ENCODE results near the gene SELENOS.
"Not testable (repeated sequence)": the region's sequence is repeated elsewhere in the genome, so short reads cannot be mapped to it uniquely, and the experiment has no call there.

Gene SELENOS

DNA sequence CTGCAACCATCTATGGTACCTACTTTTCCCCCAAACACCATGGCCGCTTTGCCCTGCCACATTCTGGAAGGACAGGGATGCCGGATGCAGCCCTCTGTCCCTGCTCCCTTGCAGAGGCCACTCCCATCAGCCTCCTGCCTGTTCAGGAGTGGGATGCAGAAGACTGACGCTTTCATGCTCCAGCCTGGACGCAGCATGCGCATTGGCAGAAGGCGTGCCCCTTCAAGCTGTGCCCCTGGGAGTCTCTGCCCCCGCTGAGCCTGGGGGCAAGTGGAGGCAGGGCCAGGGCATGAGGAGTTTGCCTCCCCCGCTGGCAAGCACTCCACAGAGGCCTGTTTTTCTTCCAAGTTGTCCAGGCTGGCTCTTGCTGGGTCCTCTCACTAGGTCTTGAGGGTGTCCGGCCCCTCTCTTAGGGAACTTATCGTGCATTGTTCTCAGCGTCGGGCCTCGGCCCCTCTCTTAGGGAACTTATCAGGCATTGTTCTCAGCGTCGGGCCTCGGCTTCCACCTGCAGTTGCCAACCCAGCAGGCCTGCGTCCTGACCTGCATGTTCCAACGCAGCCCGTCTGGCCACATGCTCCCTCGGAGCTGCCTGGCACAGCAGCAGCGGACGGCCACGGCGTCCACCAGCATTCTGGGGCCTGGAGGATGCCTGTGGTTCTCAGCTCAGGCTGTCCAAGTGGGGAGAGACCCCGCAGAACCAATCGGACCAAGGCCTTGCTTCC is 32.3 kb upstream of the SELENOS start:
- DNase-seq = no peak

DNA sequence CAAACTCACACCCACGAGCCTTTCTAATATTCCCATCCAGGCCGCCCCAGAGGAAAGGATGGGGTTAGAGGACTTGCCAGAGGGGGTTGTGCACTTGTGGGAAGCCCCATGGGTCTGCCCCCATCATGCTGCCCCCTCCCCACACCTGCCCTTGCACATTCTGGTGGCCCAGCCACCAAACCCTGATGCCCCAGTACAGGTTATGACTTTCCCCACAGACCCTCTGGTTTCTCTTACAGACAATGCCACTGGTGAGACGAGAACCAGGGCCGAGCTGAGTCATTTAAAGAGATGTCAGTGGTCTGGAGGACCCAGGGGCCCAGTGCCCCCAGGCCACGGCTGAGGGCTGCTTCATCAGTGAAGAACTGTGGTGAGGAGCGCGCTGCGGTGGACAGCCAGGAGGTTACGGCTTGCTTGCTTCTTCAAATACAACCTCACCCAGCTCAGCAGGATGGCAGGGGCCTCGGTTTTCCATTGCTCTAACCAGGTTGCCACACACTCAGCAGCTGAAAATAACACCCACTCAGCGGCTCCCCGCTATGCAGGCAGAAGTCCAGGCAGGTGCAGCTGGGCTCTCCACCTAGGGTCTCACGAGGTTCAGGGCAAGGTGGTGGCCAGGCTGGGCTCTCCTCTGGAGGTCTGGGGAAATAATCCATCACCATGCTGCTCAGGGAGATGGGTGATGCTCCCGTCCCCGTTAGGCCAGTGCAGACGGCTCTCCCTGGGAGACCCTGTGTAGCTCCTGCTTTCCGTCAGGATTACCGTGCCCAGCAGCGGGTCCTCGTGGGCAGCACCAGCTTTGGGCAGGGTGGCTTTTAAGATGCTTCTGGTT is 31.5 kb upstream of the SELENOS start:
- DNase-seq = no peak

DNA sequence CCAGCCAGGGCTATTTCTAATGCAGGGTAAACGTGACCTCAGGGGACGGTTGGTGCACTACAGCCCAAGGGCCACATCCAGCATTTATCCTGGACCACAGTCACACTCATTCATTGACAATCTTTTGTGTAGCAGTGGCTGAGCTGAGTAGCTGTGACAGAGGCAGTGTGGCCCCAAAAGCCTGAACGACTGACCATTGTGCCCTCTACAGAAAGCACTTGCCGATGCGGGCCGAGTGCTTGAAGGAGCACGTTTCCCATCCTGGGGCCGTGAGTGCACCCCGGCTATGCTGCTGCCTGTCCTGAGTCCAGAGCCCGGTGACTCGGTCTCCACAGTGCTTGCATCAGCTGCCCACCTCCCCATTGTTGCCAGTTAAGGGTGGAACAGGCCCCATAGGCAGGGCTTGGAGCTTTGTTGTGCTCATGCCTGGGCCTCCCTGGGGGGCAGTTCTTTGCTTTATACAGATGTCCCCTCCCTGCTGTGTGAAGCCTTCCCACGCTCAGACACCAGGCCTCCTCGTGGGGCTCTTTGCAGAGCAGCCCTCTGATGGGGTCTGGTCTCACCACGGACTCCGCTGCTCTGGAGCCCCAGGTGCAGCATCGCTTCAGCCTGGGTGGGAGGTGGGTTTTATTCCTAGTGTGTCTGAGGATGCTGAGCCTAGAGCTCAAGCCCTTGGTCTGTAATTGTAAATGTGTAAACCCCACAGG is 30.8 kb upstream of the SELENOS start:
- DNase-seq = no peak

DNA sequence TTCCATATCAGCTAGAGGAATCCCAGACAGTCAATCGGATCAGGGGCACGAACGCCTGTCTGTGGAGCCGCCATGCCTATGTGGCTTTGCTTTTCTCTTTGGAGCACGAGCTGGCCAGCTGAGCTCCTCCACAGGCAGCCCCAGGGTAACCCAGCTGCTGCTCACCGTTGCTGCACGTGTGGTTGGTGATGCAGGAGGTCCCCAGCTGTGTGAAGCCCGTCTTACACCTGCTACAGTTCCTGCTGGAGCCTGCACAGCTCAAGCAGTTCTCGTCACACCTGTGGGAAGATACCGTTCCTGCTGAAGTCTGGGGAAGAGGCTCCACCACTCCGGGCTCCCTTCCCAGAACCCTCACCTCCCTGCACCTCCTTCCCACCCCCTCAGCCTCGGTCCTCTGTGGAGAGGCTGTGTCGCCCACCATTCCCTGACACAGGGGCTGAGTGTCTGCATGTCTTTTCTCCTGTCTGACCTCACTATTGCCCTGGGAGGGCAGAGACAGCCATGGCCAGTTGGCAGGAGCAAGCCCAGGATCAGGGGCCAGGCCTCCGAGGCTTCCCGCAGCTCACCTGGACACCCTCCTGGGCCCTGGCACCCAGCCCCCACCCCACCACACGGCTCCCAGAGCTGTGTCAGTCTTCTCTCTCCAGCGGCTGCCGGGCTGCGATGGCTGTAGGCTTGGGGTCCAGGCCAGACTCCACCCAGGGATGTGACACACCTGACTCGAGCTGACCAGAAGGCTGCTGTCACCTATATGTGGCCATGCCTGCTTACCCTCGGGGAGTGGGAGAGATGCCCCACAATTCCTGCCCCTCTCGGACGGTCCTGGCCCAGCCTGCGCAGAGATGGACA is 30.0 kb upstream of the SELENOS start:
- no peak for DNase-seq

DNA sequence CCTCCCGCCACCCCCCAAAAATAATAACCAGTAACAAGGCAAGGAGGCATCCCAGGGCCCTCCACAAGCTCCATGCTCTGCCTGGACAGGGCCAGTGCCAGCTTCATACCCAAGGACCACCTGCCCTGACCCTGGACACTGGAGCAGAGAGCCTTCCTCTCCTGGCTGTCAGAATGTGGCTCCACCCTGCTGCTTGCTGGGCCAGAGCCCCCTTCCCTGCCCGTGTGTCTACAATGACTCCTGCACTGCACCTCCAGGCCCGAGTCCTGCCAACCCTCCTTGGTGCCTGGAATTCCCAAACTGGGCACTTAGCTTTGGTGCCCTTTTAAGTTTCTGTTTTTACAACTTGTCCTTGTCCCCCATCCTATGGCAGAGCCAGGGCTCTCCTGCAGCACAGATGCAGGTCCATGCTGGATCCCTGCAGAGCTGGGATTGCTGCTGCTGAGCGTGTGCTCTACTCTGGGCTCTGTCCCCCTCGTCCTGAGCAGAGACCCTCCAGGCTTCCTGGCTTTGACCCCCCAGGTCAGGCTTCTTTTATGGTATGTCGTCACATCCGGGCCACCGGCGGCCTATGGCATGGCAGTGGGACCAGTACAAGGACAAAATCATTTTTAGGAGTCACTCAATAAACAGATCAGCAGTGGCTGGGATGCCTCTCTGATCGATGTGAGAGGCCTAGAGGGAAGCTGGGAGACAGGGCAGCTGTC is 29.2 kb upstream of the SELENOS start:
- no peak for DNase-seq

DNA sequence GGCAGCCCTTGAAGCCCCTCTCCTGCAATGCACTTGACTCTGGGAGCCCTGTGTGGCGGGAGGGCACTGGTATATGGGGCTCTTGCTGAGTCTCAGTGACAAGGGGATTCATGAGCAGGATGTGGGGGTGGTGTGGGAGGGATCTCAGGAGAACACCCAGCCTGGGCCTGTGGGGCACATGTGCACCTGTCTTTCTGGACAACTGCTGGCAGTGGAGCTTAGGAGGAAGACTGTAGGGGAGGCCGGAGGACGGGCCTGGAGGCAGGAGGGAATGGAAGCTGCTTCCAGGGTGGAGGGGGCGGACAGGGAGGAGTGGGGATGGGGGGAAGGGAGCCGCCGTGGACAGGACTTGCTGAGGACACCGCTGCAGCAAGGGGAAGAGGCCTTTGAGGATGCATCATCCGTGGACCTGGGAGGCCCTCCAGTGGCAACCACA is 28.6 kb upstream of the SELENOS start:
- no peak for DNase-seq

DNA sequence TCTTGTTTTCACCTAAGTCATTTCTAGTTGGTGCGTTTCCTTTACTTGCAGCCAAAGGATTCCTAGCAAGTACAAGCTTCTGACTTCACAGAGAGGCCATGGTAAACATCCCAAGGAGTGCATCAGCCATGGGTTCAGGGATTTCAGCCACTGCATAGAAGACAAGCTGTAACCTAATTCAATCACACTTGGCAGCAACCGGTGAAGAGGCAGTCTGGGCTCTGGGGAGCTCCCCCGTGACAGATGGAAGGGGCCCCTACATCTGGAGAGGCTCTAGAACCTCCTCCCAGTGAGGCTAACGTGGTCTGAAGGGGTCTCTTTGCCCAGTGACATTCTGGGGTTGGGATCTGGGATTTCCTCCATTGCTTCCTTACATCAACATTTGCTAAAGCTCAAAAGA is 26.1 kb upstream of the SELENOS start:
- no peak for DNase-seq

DNA sequence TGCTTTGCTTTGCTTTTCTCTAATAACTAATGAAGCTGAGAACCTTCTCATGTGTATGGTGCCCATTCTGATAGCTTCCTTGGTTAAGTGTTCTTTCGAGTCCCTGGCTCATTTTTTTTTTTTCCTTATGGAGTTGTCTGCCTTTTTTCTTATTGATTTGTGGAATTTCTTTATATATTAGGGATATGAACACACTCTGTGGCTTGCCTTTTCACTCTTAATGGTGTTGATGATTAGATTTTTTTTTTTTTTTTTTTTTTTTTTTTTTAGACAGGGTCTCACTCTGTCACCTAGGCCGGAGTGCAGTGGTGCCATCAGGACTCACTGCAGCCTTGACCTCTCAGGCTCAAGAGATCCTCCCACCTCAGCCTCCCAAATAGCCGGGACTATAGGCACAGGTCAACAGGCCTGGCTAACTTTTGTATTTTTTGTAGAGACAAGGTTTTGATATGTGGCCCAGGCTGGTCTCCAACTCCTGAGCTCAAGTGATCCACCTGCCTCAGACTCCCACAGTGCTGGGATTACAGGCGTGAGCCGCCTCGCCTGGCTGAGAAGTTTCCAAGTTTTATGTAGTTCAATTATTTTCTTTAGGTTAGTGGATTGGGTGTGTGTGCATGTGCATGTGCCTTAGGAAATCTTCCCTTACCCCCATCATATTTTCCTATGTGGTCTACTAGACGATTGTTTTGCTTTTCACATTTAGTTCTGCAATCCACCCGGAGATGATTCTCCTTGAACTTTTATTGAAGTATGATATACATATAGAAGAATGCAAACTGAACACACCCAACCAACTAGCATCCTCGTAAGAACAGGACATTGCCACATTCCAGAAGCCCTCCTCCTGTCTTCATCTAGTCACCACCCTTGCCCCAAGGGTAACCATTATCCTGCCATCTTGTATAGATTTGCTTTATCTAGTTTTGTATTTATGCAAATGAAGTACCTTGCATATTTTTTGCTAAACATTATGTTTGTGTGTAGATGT is 19.4 kb upstream of the SELENOS start:
- no peak for DNase-seq

DNA sequence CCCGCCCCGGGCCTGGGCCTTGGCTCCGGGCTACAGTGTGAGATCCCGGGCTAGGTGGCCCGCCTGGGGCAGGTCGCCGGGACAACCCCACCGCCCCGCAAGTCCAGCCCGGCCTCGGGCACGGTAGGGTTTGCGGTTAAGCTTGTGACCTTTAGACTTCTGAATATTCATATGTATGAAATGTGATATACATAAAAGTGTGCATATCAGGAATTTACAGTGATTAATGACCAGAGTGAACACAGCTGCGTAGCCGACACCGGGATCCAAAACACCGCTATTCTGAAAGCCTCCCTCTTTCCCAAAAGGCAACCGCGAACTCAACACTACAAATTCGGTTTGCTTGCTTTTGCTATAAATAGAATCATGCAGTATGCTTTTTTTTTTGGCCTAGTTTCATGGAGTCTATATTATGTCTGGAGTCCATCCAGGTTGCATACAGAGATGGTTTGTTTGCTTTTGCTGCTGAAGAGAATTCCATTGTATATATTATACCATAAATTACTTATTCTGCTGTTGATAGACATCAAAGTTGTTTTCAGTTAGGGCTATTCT is 18.4 kb upstream of the SELENOS start:
- no peak for DNase-seq

DNA sequence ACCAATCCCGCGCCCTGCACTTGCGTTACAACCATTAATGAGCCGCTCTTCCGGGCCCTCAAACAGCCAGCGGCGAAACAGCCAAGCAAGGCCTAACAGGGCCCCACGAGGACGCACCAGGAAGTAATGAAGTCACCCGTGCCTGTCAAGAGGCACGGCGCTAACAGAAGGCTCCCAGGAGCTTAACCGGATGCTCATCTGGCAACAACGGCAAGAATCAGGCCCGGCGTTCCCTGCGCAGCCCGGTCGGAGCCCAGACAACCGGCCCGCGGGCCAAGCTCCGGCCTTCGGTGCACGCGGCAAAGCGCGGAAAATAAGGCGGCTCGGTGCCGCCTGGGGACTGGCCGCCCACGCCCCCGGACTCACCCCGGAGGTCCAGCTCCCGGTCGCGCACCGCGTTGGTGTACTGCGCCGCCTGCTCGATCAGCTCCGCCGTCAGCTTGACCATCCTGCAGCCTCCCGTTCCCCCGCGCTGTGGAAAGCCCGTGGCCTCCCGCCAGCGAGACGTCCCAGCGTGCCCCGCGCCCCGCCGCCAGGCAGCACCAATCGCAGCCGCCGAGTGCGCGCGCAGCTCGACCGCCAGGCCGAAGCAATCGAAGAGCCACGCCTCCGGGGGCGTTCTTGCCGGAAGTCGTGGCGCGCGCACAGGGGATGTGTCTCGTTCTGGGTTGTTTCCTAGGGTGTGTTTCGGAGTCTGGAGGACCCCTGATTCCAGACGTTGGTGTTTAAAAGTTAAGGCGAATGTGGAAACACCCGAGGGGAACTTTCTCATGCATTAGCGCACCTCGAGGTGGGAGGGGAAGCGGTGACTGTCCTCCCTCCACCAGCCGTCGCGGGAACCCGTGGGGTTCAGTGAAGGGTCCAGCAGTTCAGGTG is 17.7 kb upstream of the SELENOS start, which contains the start of gene SNRPA1:
SNRPA1 (minus strand) TSS at position 518 of the 876 bp plus-strand sequence; CDS start at position 448, 70 bp downstream.
- peak; percentile 80 to 88 for DNase-seq

DNA sequence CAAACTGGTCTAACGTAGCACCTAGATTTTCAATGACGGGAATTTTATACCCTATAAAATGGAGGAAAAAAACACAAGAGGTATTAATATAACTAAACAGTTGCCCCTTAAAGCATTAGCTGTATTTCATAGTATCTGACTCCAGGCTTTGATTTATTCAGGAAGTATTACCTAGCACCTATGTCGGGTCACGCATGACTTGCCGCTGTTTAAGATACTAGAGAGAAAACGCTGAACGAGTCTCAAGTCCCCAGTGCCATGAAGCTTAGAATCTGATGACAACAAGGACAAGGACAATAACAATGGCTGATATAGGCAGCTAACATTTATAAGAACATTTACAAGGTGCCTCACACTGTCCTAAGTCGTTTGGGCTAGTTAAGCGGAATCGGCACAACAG is 15.8 kb upstream of the SELENOS start:
- DNase-seq = no peak

DNA sequence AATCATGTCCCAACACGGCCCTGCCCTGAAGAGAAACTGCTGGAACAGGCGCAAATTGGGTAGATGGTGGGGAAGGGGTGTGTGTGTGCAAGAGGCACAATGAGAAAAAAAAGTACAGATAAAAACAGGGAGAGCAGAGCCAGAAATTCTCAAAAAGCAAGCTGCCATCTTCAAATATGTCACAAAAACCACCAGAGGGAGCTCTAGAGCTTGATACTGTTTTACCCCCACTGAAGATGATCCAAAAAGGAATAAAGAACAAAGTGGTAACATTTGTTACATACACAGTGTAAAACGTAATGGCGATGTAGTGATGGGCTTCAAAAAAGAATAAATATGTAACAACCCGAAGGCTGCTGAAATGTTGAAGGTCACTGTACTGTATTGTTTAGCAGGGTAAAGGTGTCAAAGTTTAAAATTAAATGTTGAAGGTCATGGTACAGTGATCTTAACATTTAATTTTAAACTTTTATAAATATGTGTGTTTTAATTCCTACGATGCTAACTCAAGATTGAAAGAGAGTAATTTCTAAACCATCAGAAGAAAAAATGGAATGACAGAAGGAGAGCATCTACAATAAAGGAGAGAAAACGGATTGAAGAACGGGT is 11.7 kb upstream of the SELENOS start:
- peak in 1 of 2 experiments; percentile 14 for DNase-seq

DNA sequence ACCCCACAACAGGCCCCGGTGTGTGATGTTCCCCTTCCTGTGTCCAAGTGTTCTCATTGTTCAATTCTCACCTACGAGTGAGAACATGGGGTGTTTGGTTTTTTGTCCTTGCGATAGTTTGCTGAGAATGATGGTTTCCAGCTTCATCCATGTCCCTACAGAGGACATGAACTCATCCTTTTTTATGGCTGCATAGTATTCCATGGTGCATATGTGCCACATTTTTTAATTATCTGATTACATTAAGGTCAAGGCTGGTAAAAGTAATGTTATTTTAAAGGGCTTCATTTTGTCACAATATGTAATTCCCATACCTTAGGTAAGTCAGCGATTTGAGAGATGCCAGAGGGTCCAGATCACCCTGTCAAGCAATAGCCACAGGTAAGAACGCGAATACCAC is 10.1 kb upstream of the SELENOS start:
- not testable (repeated sequence) for DNase-seq

DNA sequence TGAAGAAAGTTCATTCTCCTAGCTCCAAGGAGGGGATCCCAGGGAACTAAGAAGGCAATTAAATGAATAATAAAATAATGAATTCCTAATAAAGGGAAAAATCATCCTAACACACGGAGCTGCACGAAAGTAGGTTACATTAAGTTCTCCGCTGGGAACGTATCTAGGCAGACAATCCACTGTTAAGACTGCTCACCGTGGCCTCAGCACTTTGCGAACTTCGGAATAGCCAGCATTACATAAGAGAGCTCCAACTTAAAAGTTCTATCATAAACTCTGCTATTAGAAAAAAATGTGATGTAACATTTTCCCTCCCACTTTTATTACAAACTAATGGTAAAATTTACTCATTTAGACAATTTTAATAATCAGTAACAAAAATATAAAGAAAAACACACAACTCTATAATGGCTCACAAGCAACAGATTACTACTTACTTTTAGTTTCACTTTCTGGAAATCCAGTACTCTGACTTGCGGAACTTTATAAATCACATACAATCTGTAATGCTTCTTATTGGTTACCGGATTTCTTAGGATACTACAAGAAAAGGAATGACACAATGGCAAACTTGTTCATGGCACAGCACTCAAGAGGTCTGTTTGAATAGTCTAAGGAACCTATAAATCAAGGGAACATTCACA is 9.3 kb upstream of the SELENOS start:
- DNase-seq = no peak

DNA sequence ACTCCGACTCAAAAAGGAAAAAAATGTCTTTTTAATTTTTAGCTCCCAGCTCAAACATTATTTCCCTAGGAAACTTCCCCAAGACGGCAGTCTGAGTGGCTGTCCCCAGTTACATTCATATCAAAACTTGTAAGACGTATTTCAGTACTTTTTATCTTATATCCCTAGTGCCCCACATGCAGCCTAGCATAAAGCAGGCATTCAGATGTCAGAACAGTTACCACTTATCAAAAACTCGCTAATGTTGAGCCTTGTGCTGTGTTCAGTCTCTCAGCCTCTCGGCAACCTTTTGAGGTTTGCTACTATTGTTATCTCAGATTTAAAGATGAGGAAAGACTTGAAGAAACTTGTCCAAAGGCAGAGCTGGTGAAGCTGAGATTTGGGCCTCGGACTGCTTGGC is 6.6 kb upstream of the SELENOS start:
- no peak for DNase-seq

DNA sequence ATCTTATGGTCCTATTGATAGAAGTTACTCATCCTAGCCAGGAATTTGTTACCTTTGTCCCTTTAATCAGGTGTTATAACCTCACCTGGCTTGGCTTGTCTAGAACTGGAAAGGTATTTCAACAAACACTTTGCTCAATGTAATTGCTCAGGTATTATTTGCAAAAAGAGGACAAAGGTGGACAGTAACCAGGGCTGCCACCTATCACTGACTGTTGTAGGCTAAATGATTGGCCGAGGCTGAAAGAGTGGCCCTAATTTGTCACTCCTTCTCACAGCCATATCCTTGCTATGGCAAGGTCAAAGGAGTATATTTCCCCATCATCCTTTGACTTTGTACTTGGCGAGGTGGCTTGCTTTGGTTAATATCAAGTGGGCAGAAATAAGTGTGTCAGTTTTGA is 2.7 kb upstream of the SELENOS start:
- DNase-seq = no peak

DNA sequence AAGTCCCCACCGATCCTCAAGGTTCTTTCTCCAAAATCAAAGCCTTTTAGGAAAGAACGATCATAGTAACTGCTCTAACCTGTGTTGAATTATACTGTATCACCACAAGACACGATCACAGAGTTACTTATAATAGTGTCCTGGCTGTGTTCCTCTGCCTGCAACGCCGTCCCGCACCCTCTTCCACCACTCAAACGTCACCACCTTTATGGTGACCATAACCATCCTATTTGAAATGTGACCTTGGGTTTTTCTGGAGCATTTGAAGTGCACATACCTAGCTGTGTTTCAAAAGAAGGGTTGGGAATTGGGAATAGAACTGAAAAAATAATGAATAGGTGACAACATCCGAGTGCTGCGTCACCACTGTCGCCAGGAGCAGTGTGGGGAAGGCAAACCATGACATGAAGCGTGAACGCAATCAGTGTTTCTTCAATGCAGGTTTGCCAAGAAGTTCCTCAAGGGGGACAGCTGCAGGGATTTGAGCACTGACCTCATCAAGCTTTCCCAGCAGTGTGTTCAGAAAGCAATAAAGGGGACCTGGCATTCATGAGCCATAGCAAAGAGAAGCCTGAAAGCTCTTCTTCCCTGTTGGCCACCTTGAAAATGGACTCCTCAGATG is 769 bp upstream of the SELENOS start:
- no peak for DNase-seq

Data from NCI-H1930 (cell line).